Sigmoid colon (tissue), 3 donors: ENCODE measurements around the gene LRRTM4.

Experiments used
- CTCF ChIP-seq, 4 experiments: fragments of 450-650 bp in 3 of 4; fragments of 200-600 bp in 1 of 4; IDR thresholded peaks; one replicate each; pipeline ENCODE4 v1.5.1; 2016 to 2019; ENCODE audit warnings: antibody characterized with exemption in 4 of 4, mild to moderate bottlenecking in 3 of 4, moderate library complexity in 2 of 4
- POLR2A ChIP-seq, 2 donors: fragments of 450-650 bp; IDR thresholded peaks; one replicate each; pipeline ENCODE4 v1.6.1; 2016; ENCODE audit warnings: antibody characterized with exemption in 2 of 2, mild to moderate bottlenecking in 2 of 2, moderate library complexity in 2 of 2

- TF ChIP-seq CTCF (IDR thresholded peaks at IDR 0.05) (no peak), POLR2A (IDR thresholded peaks at IDR 0.05) (no peak)
Observed at GRCh38 chr2:76980067-76980787, 541.9 kb downstream of the LRRTM4 start.
